ENCODE results near the gene TYR.
"Not testable (repeated sequence)": the region's sequence is repeated elsewhere in the genome, so short reads cannot be mapped to it uniquely, and the experiment has no call there.

Gene TYR

GRCh38 chr11:89177691-89178231 is at the start of gene TYR:
TYR (plus strand) TSS chr11:89177875; CDS start chr11:89177954, 79 bp downstream.
- DNase-seq = no peak

DNA sequence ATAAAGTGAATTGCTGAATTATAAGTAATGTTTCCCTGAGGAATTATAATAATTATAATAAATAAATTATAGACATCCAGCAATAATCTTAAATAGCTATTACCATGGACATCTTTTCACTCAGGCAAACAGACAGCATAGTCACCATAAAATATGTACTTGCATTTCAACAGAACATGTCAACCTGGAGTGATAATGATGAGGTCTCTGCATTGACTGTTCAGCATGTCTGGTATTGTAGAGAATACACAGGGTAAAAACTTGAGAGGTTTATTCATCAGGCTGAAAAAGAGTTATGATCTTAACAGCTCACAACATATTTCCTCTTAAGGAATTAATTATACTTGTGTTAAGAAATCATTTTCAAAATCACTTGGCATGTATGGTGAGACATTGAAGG is 41.1 kb upstream of the TYR start:
- no peak for DNase-seq

DNA sequence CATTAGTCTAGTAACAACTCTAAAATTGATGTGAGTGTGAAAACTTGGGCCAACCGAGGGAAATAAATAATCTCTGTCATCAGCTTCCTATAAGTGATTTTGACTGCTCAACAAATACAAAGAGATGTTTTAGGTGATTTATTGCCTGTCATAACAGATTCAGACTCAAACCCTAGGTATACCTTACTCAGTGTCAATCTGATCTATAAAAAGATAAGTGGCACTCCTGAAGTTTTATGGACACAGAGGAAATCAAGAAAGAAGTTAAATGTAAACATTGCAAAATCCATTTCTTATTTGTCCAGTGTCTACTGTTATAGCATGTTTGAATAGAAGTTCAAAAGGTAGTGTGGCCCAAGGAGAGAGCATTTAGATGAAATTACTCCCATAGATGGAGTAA is 30.4 kb upstream of the TYR start:
- no peak for DNase-seq

DNA sequence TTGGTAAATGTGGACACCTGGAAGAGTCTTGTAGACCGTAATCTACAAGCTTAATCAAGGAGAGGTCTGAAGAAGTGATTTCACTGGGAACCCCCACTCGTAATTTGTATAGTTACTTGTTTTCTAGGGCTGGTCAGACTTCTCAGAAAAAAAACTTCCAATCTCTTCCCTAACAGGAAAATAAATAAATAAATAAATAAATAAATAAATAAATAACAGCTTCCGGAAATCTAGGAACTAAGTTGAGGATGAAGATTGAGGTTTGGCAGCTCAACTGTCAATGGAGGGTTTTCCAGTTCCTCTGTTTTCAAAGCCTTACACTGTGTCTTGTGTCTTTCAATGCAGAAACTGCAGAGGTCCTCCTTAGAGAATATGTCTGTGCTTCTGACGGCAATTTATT is 17.7 kb upstream of the TYR start:
- no peak for DNase-seq

- DNase-seq = no peak
Measured at GRCh38 chr11:89161949-89162348, 15.7 kb upstream of the TYR start.

- DNase-seq = no peak
Measured at GRCh38 chr11:89163686-89164085, 14.0 kb upstream of the TYR start.

DNA sequence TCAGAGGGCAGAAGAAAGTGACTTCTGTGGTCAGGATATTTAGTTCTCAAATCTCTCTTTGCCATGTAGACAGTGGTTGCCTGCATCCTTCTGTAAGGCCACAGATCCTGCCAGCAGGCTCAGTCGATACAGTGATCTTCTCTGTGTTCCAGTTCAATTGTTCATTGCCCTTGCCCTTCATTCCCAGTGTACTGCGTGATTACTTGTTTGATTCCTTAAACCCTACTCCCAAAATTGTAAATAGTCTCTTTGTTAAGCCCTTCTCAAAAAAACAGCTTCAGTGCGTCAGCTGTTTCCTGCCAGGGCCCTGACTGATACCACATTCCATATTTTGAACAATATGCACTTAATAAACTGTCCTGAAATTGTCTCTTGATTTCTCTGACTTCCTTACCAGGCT is 9.3 kb upstream of the TYR start:
- DNase-seq = no peak

DNA sequence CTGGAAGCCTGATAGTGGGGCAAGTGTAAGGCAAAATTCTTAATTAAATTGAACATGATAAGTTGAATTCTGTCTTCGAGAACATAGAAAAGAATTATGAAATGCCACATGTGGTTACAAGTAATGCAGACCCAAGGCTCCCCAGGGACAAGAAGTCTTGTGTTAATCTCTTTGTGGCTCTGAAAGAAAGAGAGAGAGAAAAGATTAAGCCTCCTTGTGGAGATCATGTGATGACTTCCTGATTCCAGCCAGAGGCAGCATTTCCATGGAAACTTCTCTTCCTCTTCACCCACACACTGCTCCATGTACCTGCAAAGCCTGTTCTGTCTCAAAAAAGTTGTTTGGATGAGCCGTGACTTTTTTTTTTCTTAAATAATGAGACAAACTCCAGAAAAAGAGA is 1.9 kb upstream of the TYR start:
- DNase-seq = no peak

GRCh38 chr11:89176938-89177337 is 737 bp upstream of the TYR start:
- DNase-seq = no peak

- no peak for DNase-seq
Measured at GRCh38 chr11:89181111-89181510, 3.4 kb downstream of the TYR start.

DNA sequence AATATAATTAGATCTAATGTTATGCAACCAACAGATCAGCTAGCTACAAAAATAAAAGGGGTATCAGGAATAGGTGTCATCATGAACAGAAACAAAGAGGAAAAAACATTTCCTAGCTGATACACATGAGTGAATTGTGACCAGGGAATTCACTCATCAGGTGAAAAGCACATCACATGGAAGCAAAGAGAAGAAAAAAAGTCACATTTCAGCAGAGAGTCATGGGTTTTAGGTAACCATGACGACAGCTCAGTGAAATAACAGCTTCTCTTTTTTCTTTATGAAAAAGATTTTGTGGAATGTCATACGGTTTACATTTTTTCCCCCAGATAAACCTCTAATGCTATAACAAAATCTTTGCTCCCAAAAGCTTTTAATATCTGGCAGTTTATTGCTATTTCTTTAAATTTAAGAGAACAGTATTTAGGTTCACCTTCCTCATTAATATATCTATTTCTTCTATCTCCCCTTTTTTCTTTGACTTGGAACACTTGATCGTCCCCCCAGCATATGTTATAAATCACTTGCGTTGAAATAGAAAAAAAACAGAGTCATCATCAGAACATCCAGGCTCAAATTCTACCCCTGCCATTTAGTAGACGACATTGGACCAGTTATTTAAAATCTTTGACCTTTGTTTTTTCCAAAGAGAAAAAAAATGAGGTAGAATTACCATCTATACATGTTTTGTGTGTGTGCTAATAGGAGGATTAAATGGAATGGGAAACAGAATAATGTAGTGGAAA is 5.3 kb downstream of the TYR start:
- DNase-seq = no peak

GRCh38 chr11:89184021-89184420 is 6.3 kb downstream of the TYR start:
- DNase-seq = no peak

GRCh38 chr11:89189776-89190175 is 12.1 kb downstream of the TYR start:
- DNase-seq = no peak

- no peak for DNase-seq
Measured at GRCh38 chr11:89201138-89201537, 23.5 kb downstream of the TYR start.

- DNase-seq = no peak
Measured at GRCh38 chr11:89203814-89204213, 26.1 kb downstream of the TYR start.

GRCh38 chr11:89205378-89205777 is 27.7 kb downstream of the TYR start:
- DNase-seq = no peak

DNA sequence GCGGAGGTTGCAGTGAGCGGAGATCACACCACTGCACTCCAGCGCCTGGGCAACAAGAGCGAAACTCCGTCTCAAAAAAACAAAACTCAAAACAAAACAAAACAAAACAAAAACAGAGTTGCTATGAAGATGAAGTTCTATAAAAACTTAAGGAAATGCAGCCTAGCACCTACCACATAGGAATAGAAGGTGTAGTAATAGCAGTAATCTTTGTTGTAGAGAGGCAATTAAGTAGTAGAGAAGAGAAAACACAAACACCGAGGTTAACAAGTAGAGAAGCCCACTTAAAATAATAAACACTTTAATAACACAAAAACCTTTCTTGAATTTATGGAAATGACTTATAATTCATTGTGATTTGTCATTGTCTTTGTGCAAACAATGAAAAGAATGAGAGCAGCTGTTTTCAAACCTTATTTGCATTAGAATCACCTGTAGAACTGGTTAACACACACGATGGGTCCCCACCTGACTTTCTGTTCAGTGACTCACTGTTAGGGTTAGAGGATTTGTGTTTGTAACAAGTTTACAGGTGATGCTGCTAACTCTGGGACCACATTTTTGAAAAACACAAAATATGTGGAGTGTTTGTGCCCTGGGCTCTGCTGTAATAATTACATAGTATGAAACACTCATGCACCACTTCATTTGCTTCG is 43.1 kb downstream of the TYR start:
- DNase-seq = no peak

- no peak for DNase-seq
Measured at GRCh38 chr11:89235083-89235482, 57.4 kb downstream of the TYR start.

DNA sequence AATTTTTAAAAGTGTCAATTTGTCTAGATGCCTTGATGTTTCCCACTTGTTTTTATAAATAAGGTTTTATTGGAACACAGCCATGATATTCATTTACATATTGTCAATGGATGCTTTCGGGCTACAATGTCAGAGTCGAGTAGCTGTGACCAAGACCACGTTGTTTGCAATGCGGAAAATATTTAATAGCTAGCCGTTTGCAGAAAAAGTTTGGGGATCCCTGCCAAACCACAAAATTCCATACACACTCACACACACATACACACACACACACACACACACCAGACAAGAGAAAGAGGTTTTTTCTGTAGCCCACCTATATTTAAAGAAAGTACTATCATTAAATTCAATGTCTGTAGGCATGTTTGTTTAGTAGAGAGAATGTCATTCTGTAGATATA is 58.3 kb downstream of the TYR start:
- no peak for DNase-seq

- DNase-seq = not testable (repeated sequence)
Measured at GRCh38 chr11:89247007-89247406, 69.3 kb downstream of the TYR start.

GRCh38 chr11:89249196-89249595 is 71.5 kb downstream of the TYR start:
- no peak for DNase-seq

- not testable (repeated sequence) for DNase-seq
Measured at GRCh38 chr11:89261483-89261882, 83.8 kb downstream of the TYR start.

DNA sequence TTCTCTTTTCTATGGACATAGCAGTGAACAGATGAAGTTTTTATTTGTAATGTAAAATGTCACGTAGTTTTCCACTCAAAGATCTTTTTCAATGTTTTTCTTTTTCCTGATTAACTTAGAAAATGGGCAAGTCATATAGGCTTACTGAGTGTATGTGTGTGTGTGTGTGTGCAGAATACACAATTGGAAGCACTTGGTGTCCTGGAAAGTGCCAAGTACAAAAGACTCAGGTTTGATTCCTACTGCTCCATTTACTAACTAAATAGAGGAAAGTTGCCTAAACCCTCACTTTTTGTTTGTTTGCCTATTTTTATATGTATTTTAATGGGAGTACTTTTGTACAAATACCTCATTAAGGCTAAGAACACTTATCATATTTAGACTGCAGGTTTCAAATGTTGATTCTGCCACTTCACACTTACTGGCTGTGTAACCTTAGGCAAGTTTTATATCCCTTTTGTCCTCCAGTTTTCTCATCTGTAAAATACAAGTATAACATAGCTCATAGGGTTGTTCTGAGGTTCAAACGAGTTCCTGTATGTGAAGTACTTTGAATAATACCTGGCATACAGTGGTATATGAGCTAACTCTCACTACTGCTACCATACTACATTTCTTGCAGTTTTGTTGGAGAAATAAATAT is 90.1 kb downstream of the TYR start:
- no peak for DNase-seq

- not testable (repeated sequence) for DNase-seq
Measured at GRCh38 chr11:89272540-89273088, 94.9 kb downstream of the TYR start.
